Astrocyte (in vitro differentiated cells and primary cell): ENCODE measurements around the gene AK8. TPM values are rescaled to one million over a fixed set of nuclear protein-coding genes. Genes with fewer than 3 reads are reported as not detected.

Experiments used
- DNase-seq: peaks from one replicate; pipeline ENCODE4 v3.0.0-alpha.2; 2010; ENCODE audit warnings: low read depth
- FAIRE-seq: peaks from 2 replicates; lab custom pipeline; 2011; peaks lifted over from hg19 to GRCh38; lab: Jason Lieb, UNC
- H2AFZ ChIP-seq: 2 replicates; pipeline ENCODE4 v1.6.0; 2012; ENCODE audit warnings: low read depth, low read length, inconsistent platforms
- H3K27ac ChIP-seq: 2 replicates; pipeline ENCODE4 v1.5.1; 2011; ENCODE audit warnings: low read depth, low read length, inconsistent platforms
- H3K27me3 ChIP-seq: 2 replicates; pipeline ENCODE4 v1.6.0; 2011; ENCODE audit warnings: low read length, inconsistent platforms; ENCODE audit not compliant: insufficient read depth
- H3K36me3 ChIP-seq: 2 replicates; pipeline ENCODE4 v1.5.1; 2011; ENCODE audit warnings: low read length, inconsistent platforms; ENCODE audit not compliant: insufficient read depth
- H3K4me1 ChIP-seq: 2 replicates; pipeline ENCODE4 v1.5.1; 2011; ENCODE audit warnings: low read length, inconsistent platforms; ENCODE audit not compliant: insufficient read depth
- H3K4me2 ChIP-seq: 2 replicates; pipeline ENCODE4 v1.6.0; 2012; ENCODE audit warnings: low read length, inconsistent platforms
- H3K4me3 ChIP-seq: 2 replicates; pipeline ENCODE4 v1.5.1; 2011; ENCODE audit warnings: low read depth, mild to moderate bottlenecking, low read length, inconsistent platforms; ENCODE audit not compliant: insufficient read depth
- H3K79me2 ChIP-seq: 2 replicates; pipeline ENCODE4 v1.6.0; 2012; ENCODE audit warnings: mild to moderate bottlenecking, low read length, inconsistent platforms; ENCODE audit not compliant: insufficient read depth
- H3K9ac ChIP-seq: 2 replicates; pipeline ENCODE4 v1.6.0; 2012; ENCODE audit warnings: mild to moderate bottlenecking, low read length, inconsistent platforms
- H3K9me3 ChIP-seq: 2 replicates; pipeline ENCODE4 v1.5.1; 2012; ENCODE audit warnings: low read depth, mild to moderate bottlenecking, low read length, inconsistent platforms; ENCODE audit not compliant: insufficient read depth
- H4K20me1 ChIP-seq: 2 replicates; pipeline ENCODE4 v1.6.0; 2012; ENCODE audit warnings: low read length, inconsistent platforms; ENCODE audit not compliant: insufficient read depth
- H3K27ac Mint-ChIP-seq: one replicate; pipeline ENCODE4 v1.8.0; 2021; ENCODE audit warnings: mild to moderate bottlenecking, mixed read lengths; ENCODE audit not compliant: unreplicated experiment
- H3K27me3 Mint-ChIP-seq: one replicate; pipeline ENCODE4 v1.8.0; 2021; ENCODE audit warnings: low read depth, mixed read lengths; ENCODE audit not compliant: unreplicated experiment
- H3K36me3 Mint-ChIP-seq: one replicate; pipeline ENCODE4 v1.8.0; 2021; ENCODE audit warnings: low read depth, mixed read lengths; ENCODE audit not compliant: unreplicated experiment
- H3K4me1 Mint-ChIP-seq: one replicate; pipeline ENCODE4 v1.8.0; 2021; ENCODE audit warnings: low read depth, mixed read lengths; ENCODE audit not compliant: unreplicated experiment
- H3K4me3 Mint-ChIP-seq: one replicate; pipeline ENCODE4 v1.8.0; 2021; ENCODE audit warnings: mild to moderate bottlenecking, moderate library complexity, mixed read lengths; ENCODE audit not compliant: unreplicated experiment
- H3K9me3 Mint-ChIP-seq: one replicate; pipeline ENCODE4 v1.8.0; 2021; ENCODE audit warnings: mild to moderate bottlenecking, mixed read lengths; ENCODE audit not compliant: unreplicated experiment
- EZH2 ChIP-seq: IDR thresholded peaks from 2 replicates; pipeline ENCODE4 v1.6.1; 2012; ENCODE audit warnings: mild to moderate bottlenecking, low read length, inconsistent platforms; ENCODE audit not compliant: insufficient read depth
- total RNA-seq: library from RNA; stranded (reverse); gene quantifications from 2 replicates; pipeline ENCODE4 v1.2.1, GENCODE V29; 2021
- TF ChIP-seq, protein P1 (sequence below): IDR thresholded peaks from 2 replicates; pipeline ENCODE4 v1.5.1; 2011; ENCODE audit warnings: low read depth, mild to moderate bottlenecking, inconsistent platforms, low read length, moderate library complexity; ENCODE audit not compliant: insufficient read depth

Gene AK8
- total RNA-seq, 1 donor from 2014 or later: 0.27 TPM

- H3K4me3 ChIP-seq: no peak overlapping the region
- Mint-ChIP-seq H3K4me3 (no peak overlapping the region), H3K27ac (no peak overlapping the region), H3K36me3 (no peaks in the 10 kb centered on the region), H3K9me3 (no peaks in the 10 kb centered on the region), H3K27me3 (peaks cover 49% of the 10 kb centered on the region), H3K4me1 (peaks cover 8% of the 10 kb centered on the region)
- no peaks in the 10 kb centered on the region for H3K4me1 ChIP-seq
- peaks cover 26% of the 10 kb centered on the region for H3K27me3 ChIP-seq
- no peak overlapping the region for H3K27ac ChIP-seq
- H4K20me1 ChIP-seq: no peaks in the 10 kb centered on the region
- H3K9me3 ChIP-seq: no peaks in the 10 kb centered on the region
- H3K4me2 ChIP-seq: no peak overlapping the region
- no peaks in the 10 kb centered on the region for H3K36me3 ChIP-seq
- DNase-seq: no peak
- no peaks in the 10 kb centered on the region for H3K79me2 ChIP-seq
- no peak overlapping the region for H2AFZ ChIP-seq
- no peak overlapping the region for H3K9ac ChIP-seq
- FAIRE-seq: no peak
- TF ChIP-seq, protein P1, sequence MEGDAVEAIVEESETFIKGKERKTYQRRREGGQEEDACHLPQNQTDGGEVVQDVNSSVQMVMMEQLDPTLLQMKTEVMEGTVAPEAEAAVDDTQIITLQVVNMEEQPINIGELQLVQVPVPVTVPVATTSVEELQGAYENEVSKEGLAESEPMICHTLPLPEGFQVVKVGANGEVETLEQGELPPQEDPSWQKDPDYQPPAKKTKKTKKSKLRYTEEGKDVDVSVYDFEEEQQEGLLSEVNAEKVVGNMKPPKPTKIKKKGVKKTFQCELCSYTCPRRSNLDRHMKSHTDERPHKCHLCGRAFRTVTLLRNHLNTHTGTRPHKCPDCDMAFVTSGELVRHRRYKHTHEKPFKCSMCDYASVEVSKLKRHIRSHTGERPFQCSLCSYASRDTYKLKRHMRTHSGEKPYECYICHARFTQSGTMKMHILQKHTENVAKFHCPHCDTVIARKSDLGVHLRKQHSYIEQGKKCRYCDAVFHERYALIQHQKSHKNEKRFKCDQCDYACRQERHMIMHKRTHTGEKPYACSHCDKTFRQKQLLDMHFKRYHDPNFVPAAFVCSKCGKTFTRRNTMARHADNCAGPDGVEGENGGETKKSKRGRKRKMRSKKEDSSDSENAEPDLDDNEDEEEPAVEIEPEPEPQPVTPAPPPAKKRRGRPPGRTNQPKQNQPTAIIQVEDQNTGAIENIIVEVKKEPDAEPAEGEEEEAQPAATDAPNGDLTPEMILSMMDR: no peak
- TF ChIP-seq EZH2: no peak
Observed at GRCh38 chr9:132749306-132749705, 128.8 kb downstream of the AK8 start.

DNA sequence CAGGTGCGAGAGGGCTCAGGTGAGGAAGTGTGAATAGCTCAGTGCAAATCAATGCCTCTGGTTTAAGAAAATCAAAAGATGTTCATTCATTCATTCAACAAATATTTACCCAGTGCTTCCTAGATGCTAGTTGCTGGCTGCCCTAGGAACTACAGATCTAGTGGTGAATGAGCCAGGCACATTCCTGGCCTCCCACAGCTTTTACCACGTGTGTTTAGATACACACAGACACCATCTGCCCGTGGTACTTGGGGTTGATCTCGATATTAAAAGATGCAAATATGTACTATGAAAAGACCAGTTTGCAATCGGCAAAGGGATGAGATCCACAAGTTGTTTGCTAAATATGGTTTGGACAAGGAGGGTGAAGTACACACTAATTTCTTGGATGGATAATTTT lies 129.6 kb downstream of the AK8 start:
- no peak for TF ChIP-seq EZH2
- TF ChIP-seq, protein P1: no peak
- FAIRE-seq: no peak
- peaks cover 55% of the 10 kb centered on the region for H3K27me3 Mint-ChIP-seq
- H3K9me3 Mint-ChIP-seq: no peaks in the 10 kb centered on the region
- no peak overlapping the region for H3K4me3 Mint-ChIP-seq
- Histone ChIP-seq H3K4me1 (no peaks in the 10 kb centered on the region), H2AFZ (no peak overlapping the region), H3K27me3 (peaks cover 33% of the 10 kb centered on the region), H3K36me3 (no peaks in the 10 kb centered on the region), H3K4me3 (no peak overlapping the region), H3K4me2 (no peak overlapping the region), H3K9ac (no peak overlapping the region), H3K27ac (no peak overlapping the region), H3K9me3 (no peaks in the 10 kb centered on the region), H4K20me1 (no peaks in the 10 kb centered on the region), H3K79me2 (no peaks in the 10 kb centered on the region)
- no peaks in the 10 kb centered on the region for H3K36me3 Mint-ChIP-seq
- DNase-seq: no peak
- H3K4me1 Mint-ChIP-seq: peaks cover 12% of the 10 kb centered on the region
- no peak overlapping the region for H3K27ac Mint-ChIP-seq

DNA sequence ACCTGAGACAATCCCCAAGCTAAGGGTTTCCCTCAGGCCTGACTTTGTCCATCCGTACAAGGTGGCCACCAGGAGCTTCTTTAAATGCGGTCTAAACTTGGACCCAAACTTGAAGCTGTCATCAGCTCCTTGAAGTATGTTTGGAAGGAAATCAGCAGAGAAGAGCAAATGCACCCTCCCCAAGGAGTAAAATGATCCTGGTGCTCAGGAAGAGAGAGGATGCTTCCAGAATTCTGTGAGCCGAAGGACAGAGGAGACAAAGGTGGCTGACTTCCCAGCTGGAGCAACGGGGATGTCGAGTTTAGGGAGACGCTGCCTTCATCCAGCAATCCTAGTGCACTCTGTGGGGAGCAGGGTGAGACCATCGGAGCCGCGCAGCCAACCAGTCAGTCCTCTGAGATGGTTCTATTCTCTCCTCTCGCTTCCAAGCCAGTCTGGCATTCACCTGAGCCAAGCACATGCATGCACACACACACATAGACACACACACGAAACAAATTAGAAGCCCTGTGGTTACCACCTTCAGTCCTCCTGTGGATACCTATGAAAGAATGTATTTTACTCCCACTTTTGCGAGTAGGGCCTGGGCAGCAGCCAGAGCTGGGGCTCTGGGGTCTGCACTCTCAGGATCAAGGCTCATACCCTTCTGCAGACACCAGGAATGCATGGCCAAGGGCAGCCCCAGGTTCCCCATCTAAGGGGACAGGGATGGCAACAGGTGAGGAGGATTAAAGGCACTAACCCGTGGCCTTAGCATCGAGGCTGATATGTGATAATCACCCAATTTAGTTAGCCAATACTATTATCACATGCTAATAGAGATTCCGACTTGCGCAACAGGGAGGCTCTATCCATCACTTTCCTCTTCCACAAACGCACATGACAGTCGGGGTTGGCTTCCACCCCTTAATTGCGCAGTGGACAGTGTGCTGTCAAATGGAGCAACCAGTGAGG lies 132.1 kb downstream of the AK8 start:
- Histone ChIP-seq H3K27ac (no peak overlapping the region), H4K20me1 (no peaks in the 10 kb centered on the region), H3K4me3 (no peak overlapping the region), H3K4me2 (no peak overlapping the region), H3K9ac (no peak overlapping the region), H3K27me3 (peaks cover 44% of the 10 kb centered on the region), H3K79me2 (no peaks in the 10 kb centered on the region), H3K36me3 (no peaks in the 10 kb centered on the region), H3K4me1 (no peaks in the 10 kb centered on the region), H3K9me3 (no peaks in the 10 kb centered on the region), H2AFZ (no peak overlapping the region)
- H3K27me3 Mint-ChIP-seq: peaks cover 73% of the 10 kb centered on the region
- no peak for FAIRE-seq
- H3K4me1 Mint-ChIP-seq: peaks cover 12% of the 10 kb centered on the region
- H3K4me3 Mint-ChIP-seq: no peak overlapping the region
- no peaks in the 10 kb centered on the region for H3K36me3 Mint-ChIP-seq
- H3K9me3 Mint-ChIP-seq: no peaks in the 10 kb centered on the region
- DNase-seq: no peak
- TF ChIP-seq, protein P1: no peak
- TF ChIP-seq EZH2: no peak
- H3K27ac Mint-ChIP-seq: no peak overlapping the region
